OCI-M2 (cell line): ENCODE measurements around the gene RALGPS2.
"Not testable (repeated sequence)": the region's sequence is repeated elsewhere in the genome, so short reads cannot be mapped to it uniquely, and the experiment has no call there.

Experiments
- DNase-seq: peaks from one replicate; lab custom pipeline; 2025; ENCODE audit not compliant: unreplicated experiment; lab: John Stamatoyannopoulos, UW

RALGPS2 gene

GRCh38 chr1:178940068-178940765 lies 215.2 kb downstream of the RALGPS2 start:
- no peak for DNase-seq

- no peak for DNase-seq
Observed at GRCh38 chr1:178941261-178941689, 216.2 kb downstream of the RALGPS2 start.

DNA sequence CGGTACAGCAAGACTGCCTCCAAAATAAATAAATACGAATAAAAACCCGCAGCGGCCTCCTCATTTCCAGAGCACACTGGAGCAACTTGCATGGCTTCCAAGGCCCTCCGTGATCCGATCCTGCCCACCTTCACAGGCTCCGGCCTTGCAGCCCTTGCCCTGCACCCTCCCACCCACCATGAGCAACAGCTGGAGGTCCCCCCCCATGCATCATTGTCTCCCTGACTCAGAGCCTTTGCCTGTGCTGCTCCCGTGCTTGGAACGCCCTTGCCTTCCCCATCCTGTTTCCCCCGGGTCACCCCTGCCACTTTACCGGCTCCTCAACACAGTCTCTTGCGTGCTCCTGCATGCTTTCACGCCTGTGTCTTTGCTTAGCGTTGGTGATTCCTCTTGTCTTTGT lies 216.8 kb downstream of the RALGPS2 start:
- DNase-seq: no peak

GRCh38 chr1:178942285-178943198 lies 217.5 kb downstream of the RALGPS2 start:
- DNase-seq: no peak

DNA sequence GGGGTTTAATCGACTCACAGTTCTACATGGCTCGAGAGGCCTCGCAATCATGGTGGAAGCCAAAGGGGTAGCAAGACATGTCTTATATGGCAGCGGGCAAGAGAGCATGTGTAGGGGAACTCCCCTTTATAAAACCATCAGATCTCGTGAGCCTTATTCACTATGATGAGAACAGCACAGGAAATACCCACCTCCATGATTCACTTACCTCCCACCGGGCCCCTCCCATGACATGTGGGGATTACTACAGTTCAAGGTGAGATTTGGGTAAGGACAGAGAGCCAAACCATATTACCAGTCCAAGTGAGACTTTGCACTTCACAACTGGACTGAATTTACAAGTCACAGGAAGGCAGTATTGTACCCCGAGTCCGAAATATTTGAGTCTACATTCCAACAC lies 219.7 kb downstream of the RALGPS2 start:
- DNase-seq: no peak

DNA sequence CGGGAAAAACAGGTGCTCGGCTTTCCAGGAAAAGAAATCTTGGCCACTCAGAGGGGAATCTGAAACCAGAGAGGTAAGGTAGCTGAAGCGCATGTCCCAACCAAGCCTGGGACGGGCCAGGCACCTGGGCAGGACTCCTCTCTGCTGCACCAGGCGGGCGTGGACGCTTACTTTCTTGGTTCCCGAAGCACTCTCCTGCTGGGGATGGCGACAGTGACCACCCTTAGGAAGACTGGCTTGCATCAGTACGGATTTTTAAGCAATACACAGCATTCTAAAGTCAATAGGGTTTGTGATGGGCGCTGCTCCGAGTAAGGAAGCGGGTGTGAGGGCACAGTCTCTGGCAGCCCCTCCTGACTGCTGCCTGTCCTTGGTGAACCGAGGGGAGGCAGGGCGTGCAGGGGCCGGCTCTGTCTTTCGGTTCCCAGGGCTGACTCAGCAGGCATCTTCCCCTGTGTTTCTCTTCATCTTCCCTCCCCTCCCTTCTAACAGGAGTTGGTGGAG lies 220.8 kb downstream of the RALGPS2 start:
- DNase-seq: no peak

- no peak for DNase-seq
Observed at GRCh38 chr1:178946416-178946815, 221.4 kb downstream of the RALGPS2 start.

- no peak for DNase-seq
Observed at GRCh38 chr1:178946855-178947676, 222.0 kb downstream of the RALGPS2 start.

GRCh38 chr1:178947677-178947981 lies 222.6 kb downstream of the RALGPS2 start:
- DNase-seq: no peak

DNA sequence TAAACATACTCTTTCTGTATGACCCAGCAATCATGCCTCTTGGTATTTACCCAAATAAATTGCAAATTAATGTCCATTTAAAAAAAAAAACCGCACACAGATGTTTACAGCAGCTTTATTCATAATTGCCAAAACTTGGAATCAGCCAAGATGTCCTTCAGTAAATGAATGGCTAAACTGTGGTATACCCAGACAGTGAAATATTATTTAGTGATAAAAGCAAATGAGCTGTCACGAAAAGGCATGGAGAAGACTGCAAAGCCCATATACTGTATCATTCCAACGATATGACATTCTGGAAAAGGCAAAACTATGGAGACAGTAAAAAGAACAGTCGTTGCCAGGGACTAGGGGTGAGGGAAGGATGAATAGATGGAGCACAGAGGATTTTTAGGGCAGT lies 223.6 kb downstream of the RALGPS2 start:
- DNase-seq: no peak

DNA sequence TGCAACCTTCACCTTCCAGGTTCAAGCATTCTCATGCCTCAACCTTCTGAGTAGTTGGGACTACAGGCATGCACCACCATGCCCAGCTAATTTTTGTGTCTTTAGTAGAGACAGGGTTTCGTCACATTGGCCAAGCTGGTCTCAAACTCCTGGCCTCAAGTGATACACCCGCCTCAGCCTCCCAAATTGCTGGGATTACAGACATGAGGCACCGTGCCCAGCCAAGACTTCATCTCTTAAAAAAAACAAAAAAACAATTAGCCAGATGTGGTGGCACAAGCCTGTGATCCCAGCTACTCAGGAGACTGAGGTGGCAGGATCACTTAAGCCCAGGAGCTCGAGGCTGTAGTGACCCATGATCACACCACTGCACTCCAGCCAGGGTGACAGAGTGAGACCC lies 224.8 kb downstream of the RALGPS2 start:
- DNase-seq: not testable (repeated sequence)

- no peak for DNase-seq
Observed at GRCh38 chr1:178951600-178951999, 226.6 kb downstream of the RALGPS2 start.

- DNase-seq: no peak
Observed at GRCh38 chr1:178953034-178953433, 228.0 kb downstream of the RALGPS2 start.

DNA sequence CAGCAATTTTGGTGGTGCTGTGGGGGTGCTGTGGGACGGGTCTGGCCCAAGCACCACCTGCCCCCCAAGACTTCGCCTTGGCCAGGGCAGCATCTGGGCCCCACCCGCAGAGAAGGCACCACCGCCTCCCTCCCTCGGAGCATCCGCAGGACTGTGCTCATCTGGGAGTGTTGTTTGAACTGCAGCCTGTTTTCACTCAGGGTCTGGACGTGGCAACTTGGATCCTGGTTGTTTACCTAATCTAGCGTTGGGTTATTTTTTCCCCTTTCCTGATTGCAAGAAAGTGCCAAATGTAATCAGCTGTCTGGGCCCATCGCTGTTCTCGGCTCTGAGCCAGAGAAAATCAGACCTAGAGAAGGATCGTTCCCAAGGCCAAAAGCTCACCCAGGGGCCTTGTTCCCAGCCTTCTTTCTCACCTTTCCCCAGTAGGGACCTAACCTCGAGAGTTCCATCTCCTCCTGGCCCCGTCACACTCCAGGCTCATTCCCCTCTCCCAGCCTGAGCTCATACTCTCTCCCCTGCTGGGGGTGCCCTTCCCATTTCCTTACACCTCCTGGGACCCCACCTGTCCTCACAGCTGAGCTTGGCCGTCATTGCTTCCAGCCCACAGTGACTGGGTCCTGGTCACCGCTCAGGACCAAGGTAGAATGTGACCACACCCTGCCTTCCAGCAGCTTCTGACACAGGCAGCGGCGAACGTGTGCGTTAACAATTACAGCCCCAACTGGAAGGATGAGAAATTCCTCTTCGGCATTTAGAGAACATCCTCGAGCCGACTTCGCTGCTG lies 228.7 kb downstream of the RALGPS2 start:
- no peak for DNase-seq

DNA sequence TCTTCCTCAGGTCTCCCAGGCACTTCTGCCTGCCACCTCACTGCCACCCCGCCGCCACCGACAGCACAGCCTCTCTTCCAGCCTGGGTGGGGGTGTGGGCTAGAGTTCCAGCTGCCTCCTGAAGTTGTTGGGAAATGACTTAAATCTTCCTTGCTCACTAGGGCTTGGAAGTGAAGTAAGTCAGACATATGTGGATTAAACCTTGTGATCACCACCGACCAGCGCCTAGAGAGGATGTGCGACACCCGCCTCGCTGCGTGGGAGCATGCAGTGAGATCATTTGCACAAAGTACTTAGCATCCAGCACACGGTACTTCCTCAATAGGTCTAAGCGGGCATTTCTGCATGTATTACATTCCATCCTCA lies 229.3 kb downstream of the RALGPS2 start:
- DNase-seq: no peak

DNA sequence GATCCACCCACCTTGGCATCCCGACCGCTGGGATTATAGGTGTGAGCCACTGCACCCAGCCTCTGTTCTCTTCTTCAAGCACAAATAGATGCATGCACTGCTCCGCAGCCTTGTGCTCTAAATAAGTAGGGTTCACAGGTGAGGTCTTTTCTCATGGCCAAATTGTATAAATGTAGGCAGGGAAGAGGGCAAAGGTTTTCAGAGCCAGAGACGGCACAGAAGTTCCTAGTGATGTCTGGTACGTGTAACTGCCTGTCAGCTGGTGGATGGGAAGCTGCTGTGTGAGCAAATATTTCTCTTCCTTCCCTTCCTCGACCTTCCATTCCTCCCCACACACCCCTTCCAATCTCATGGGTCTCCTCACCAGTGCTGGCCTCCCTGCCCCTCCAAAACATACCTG lies 229.9 kb downstream of the RALGPS2 start:
- DNase-seq: no peak

- no peak for DNase-seq
Observed at GRCh38 chr1:178955391-178955954, 230.4 kb downstream of the RALGPS2 start.

GRCh38 chr1:178958491-178958890 lies 233.4 kb downstream of the RALGPS2 start:
- no peak for DNase-seq

- no peak for DNase-seq
Observed at GRCh38 chr1:178959543-178960460, 234.8 kb downstream of the RALGPS2 start.
